ENCODE measurements around the gene MRM1.

DNA sequence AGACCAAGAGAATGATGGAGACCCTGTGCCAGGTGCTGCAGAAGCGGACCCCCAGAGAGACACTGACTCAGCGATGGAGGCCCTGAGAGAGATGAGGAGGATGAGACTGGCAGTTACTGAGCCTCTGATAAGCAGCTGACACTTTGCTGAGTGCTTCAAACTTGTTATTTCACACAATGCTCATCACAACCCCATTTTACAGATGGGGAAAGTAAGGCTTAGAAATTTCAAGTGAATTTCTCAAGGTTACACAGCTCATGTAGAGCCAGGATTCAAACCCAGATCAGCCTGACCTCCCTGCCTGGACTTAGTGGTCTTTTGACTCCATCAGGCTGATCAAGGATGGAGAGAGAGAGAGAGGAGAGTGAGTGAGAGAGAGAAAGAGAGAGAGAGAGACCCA is 27.2 kb downstream of the MRM1 start:
- TF ChIP-seq CTCF (IDR thresholded peaks at IDR 0.05) = no peak
- no peak for TF ChIP-seq EP300 (IDR thresholded peaks at IDR 0.05)
- no peak for TF ChIP-seq POLR2AphosphoS5 (IDR thresholded peaks at IDR 0.05)
- no peak for TF ChIP-seq POLR2A (IDR thresholded peaks at IDR 0.05)
